SIG-M5 treated with dmso at 0.1 percent for 504 hours (cell line): ENCODE data around the gene HBM.
"Not testable (repeated sequence)": the region's sequence is repeated elsewhere in the genome, so short reads cannot be mapped to it uniquely, and the experiment has no call there.

ENCODE experiments used
- DNase-seq: peaks from one replicate; lab custom pipeline; 2025; ENCODE audit not compliant: unreplicated experiment; lab: John Stamatoyannopoulos, UW

HBM gene

DNA sequence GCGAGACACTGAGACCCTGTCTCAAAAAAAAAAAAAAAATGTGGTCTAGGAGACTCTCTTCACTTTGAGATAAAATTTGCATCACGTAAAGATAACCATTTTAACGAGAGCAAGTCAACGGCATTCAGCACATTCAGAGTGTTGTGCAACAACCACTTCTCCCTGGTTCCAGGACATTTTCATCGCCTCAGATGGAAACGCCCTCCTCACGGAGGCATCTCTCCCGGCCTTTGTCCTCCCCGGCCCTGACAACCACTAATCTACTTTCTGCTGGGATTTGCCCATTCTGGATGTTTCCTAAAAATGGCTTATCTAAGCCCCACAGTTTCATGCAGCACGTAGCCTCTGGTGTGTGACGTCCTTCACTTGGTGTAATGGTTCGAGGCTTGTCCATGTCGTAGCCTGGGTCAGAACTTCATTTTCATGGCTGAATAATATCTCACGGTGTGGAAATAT is 21.0 kb upstream of the HBM start:
- DNase-seq: no peak

DNA sequence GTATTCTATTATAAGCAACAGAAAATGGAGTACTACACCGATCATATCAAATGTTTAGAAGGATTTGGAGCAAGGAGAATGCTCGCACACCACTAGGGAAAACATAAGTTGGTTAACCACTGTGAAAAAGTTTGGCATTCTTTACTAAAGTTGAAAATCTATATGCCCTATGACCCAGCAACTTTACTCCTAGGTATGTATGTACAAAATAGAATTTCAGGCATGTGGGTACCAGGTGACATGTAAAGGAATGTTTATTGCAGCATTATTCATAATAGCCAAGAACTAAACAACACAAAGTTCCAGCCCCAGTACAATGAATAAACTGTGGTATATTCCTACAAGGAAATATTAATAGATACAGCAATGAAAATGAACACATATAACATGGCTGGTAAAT is 19.1 kb upstream of the HBM start:
- DNase-seq: no peak

DNA sequence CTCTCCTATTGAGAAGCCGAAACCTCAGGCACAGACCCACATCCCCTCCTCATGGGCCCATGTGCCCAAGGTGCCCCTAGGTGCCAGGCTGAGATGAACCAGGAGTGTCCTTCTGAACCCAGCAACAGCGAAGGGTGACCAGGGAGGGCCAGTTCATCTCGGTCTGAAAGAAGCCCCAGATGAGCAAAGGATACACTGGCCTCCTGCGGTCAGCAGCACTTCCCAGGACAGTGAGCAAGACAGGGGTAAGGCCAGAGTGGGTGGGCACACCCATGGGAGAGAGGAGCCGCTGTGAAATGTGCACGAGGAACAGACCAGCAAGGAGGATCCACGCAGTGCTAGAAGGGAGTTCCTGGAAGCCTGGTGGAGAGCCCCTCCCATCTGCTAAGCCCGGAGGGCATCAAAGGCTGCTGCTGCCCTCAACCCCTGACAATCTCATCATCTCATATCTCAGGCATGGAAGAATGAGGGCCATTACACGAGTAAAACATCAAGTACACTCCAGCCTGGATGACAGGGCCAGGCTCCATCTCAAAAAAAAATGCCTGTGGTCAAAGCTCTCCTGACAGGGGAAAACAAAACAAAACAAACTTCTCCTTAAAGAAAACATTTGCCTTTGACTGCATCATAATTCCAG is 16.6 kb upstream of the HBM start:
- DNase-seq: no peak

DNA sequence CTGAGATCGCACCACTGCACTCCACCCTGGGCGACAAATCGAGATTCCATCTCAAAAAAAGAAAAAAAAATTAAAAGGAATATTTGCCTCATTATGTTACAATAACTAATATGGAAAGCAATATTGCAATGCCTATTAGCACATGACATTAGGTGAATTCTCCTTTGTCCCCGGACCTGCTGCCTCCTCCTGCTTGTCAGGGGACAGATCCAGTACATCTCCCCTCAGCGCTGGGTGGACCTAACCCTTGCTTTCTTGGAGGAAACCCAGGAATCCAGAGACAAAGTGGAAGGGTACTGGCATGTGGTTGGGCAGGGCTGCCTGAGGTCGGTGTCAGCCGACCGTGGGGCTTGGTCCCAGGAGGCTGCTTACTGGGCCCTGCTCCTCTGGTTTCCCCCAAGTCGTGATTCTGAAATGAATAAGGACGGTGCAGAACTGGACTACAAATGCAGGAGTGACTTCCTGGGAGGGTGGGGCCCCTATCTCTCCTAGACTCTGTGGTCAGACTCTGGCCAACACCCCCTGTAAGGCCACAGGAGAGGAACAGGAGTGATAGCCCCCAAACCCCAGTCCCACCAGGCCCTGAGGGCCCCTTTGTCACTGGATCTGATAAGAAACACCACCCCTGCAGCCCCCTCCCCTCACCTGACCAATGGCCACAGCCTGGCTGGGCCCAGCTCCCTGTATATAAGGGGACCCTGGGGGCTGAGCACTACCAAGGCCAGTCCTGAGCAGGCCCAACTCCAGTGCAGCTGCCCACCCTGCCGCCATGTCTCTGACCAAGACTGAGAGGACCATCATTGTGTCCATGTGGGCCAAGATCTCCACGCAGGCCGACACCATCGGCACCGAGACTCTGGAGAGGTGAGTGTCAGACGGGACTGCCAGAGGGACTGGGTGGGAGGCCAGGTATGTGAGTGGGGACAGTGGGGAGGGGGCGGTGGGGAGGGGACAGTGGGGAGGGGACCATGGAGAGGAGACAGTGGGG is 13.3 kb upstream of the HBM start, which contains the start of gene HBZ:
Gene HBZ (plus strand): TSS at position 504 of the 988 bp plus-strand sequence. CDS start 266 bp downstream, at position 770.
- no peak for DNase-seq

DNA sequence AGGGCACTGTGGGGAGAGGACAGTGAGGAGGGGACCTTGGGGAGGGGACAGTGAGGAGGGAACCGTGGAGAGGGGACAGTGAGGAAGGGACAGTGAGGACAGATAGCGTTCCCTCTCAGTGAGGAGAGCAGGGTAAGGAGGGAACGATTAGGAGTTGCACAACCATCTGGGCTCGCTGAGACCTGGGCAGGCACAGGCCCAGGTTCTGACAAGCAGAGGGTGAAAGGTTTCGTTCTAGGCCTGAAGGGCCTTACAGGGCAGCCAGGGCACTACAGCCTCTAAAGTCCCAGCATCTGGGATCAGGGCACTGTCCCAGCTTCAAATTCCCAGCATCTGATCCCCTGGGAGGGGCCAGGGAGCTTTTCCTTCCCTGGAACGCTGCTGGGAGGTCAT is 12.7 kb upstream of the HBM start:
- not testable (repeated sequence) for DNase-seq

DNA sequence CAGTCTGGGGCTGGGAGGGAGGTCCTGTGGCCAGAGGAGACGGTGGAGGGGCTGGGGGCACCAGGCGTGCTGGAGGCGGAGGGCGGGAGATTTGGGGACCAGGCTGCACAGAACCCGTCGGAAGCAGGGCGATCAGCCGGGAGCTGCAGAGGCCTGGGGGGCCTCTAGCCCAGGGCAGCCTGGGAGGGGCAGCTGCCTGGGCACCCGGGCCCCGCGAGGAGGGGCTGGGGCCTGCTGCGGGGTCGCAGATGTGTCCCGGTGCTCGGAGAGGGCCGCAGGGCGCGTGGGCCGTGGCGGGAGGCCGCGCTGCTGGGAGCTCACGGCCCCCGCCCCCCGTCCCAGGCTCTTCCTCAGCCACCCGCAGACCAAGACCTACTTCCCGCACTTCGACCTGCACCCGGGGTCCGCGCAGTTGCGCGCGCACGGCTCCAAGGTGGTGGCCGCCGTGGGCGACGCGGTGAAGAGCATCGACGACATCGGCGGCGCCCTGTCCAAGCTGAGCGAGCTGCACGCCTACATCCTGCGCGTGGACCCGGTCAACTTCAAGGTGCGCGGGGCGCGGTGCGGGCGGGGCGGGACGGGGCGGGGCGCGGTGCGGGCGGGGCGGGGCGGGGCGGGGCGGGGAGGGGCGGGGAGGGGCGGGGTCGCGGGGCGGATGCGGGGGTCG is 12.1 kb upstream of the HBM start:
- DNase-seq: not testable (repeated sequence)

DNA sequence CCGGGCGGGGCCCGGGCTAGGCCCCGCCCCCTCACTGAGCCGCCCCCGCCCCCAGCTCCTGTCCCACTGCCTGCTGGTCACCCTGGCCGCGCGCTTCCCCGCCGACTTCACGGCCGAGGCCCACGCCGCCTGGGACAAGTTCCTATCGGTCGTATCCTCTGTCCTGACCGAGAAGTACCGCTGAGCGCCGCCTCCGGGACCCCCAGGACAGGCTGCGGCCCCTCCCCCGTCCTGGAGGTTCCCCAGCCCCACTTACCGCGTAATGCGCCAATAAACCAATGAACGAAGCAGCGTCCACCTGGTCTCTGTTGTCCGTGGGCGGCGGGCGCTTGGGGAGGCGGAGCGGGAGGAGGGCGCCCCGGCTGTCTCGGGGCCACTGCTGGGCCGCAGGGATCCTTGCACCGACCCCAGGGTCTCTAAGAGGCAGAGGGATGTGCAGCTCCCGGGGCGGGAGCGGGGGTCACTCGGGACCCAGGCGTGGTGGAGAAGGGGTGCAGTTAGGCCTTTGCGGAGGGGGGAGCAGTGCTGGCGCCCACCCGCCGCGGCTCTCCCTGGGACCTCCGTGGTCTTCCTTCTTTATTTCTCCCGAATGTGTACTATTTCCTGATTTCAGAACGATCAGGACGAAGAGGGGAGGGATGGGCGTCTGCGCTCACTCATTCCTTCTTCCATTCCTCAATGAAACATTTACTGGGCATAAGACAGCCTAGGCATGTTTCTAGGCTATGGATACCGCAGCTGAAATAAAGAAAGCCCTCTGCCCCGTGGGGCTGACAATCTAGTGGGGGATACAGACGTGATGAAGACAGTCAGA is 11.4 kb upstream of the HBM start:
- no peak for DNase-seq

DNA sequence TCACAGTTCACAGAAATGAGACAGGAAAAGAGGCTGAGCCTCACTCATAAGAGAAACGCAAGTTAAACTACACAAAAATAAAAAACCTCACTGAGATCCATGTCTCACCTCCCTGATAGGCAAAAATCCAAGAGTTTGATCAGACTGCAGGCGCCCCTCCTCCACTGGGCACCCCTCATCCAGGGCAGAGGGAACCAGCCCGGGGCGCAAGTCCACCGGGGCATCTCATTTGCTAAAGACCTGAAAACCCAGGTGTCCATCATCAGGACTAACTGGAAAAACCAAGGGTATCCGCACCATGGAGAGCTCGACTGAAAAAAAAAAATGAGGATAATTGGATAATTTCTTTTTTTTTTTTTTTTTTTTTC is 10.8 kb upstream of the HBM start:
- DNase-seq: no peak

DNA sequence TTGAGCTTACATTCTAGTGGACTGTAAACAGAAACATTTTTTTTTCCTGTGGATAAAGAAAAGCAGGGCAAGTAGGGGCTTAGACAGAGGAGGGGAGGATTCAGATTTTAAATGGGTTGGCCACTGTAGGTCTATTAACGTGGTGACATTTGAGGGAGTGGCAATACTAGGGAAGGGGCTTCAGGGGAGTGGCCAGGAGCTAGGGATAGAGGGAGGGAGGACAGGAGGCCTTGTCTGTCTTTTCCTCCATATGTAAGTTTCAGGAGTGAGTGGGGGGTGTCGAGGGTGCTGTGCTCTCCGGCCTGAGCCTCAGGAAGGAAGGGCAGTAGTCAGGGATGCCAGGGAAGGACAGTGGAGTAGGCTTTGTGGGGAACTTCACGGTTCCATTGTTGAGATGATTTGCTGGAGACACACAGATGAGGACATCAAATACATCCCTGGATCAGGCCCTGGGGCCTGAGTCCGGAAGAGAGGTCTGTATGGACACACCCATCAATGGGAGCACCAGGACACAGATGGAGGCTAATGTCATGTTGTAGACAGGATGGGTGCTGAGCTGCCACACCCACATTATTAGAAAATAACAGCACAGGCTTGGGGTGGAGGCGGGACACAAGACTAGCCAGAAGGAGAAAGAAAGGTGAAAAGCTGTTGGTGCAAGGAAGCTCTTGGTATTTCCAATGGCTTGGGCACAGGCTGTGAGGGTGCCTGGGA is 6.5 kb upstream of the HBM start:
- no peak for DNase-seq

DNA sequence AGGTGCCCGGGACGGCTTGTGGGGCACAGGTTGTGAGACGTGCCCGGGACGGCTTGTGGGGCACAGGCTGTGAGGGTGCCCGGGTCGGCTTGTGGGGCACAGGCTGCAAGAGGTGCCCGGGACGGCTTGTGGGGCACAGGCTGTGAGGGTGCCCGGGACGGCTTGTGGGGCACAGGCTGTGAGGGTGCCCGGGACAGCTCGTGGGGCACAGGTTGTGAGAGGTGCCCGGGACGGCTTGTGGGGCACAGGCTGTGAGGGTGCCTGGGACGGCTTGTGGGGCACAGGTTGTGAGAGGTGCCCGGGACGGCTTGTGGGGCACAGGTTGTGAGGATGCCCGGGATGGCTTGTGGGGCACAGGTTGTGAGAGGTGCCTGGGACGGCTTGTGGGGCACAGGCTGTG is 5.5 kb upstream of the HBM start:
- not testable (repeated sequence) for DNase-seq

DNA sequence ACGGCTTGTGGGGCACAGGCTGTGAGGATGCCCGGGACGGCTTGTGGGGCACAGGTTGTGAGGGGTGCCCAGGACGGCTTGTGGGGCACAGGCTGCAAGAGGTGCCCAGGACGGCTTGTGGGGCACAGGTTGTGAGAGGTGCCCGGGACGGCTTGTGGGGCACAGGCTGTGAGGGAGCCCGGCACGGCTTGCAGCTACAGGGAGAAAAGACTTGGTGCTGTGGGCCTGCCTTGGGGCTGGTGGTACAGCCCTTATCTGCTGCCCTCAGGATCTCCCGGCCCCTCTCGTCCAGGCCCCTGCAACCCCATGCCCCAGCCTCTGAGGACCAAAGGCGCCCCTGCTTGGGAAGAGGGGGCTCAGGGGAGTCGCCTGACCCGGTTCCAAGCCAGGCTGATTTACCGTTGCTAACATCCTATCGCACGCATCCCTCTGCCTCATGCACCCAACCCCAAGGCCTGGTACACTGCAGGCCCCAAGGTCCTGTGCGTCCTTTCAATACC is 5.0 kb upstream of the HBM start:
- DNase-seq: no peak

DNA sequence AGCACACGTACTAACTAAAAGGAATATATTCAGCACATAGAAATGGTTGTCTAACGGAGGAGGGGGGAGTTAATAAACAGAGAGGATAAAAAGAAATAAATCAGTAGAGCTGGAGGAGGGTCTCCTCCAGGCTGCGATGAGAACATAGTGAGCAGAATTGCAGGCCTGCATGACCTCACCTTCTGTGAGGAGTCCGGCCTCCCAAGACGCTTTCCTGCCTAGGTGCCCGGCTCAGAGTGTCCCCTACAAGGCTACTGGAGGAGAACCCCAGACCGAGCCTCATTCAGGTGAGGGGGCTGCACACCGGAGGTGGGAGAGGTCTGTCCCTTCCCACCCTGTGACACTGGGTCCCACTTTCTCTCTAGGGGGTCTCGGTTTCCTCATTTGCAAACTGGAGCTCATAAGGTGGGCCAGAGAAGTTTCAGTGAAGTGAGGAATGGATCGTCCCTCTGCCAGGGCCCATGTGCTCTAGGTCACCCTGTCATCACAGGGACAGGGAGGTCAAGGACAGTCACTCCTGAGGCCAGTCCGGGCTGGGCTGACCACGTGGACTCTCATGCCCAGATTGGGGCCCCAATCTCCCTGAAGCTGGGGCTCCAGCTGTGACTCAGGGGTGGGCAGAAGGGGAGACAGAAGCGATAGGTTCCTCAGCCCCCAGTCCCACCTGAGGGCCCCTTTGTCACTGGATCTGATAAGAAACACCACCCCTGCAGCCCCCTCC is 3.3 kb upstream of the HBM start:
- no peak for DNase-seq

DNA sequence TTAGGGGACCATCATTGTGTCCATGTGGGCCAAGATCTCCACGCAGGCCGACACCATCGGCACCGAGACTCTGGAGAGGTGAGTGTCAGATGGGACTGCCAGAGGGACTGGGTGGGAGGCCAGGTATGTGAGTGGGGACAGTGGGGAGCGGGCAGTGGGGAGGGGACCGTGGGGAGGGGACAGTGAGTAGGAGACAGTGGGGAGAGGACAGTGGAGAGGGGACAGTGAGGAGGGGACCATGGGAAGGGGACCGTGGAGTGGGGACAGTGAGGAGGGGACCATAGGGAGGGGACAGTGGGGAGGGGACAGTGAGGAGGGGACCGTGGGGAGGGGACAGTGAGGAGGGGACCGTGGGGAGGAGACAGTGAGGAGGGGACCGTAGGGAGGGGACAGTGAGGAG is 2.6 kb upstream of the HBM start:
- DNase-seq: not testable (repeated sequence)

DNA sequence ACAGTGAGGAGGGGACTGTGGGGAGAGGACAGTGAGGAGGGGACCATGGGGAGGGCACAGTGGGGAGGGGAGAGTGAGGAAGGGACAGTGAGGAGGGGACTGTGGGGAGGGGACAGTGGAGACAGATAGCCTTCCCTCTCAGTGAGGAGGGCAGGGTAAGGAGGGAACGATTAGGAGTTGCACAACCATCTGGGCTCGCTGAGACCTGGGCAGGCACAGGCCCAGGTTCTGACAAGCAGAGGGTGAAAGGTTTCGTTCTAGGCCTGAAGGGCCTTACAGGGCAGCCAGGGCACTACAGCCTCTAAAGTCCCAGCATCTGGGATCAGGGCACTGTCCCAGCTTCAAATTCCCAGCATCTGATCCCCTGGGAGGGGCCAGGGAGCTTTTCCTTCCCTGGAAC is 2.1 kb upstream of the HBM start:
- DNase-seq: not testable (repeated sequence)

DNA sequence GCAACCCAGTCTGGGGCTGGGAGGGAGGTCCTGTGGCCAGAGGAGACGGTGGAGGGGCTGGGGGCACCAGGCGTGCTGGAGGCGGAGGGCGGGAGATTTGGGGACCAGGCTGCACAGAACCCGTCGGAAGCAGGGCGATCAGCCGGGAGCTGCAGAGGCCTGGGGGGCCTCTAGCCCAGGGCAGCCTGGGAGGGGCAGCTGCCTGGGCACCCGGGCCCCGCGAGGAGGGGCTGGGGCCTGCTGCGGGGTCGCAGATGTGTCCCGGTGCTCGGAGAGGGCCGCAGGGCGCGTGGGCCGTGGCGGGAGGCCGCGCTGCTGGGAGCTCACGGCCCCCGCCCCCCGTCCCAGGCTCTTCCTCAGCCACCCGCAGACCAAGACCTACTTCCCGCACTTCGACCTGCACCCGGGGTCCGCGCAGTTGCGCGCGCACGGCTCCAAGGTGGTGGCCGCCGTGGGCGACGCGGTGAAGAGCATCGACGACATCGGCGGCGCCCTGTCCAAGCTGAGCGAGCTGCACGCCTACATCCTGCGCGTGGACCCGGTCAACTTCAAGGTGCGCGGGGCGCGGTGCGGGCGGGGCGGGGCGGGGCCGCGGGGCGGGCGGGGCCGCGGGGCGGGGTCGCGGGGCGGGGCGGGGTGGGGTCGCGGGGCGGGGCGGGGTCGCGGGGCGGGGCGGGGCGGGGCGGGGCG is 1.5 kb upstream of the HBM start:
- DNase-seq: not testable (repeated sequence)

DNA sequence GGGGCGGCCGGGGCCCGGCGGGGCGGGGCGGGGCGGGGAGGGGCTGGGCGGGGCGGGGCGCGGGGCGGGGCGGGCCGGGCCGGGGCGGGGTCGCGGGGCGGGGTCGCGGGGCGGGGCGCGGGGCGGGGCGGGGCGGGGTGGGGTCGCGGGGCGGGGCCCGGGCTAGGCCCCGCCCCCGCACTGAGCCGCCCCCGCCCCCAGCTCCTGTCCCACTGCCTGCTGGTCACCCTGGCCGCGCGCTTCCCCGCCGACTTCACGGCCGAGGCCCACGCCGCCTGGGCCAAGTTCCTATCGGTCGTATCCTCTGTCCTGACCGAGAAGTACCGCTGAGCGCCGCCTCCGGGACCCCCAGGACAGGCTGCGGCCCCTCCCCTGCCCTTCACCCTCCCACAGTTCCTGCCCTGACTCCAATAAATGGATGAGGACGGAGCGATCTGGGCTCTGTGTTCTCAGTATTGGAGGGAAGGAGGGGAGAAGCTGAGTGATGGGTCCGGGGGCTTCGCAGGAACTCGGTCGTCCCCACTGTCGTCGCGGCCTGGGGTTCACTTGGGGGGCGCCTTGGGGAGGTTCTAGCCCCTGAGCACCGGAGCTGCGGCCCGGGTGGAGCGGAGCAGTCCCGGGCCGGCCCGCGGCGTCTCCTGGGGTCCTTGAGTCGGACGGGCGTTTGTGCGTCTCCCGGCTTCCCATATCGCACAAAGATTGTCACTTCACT is 795 bp upstream of the HBM start:
- no peak for DNase-seq

DNA sequence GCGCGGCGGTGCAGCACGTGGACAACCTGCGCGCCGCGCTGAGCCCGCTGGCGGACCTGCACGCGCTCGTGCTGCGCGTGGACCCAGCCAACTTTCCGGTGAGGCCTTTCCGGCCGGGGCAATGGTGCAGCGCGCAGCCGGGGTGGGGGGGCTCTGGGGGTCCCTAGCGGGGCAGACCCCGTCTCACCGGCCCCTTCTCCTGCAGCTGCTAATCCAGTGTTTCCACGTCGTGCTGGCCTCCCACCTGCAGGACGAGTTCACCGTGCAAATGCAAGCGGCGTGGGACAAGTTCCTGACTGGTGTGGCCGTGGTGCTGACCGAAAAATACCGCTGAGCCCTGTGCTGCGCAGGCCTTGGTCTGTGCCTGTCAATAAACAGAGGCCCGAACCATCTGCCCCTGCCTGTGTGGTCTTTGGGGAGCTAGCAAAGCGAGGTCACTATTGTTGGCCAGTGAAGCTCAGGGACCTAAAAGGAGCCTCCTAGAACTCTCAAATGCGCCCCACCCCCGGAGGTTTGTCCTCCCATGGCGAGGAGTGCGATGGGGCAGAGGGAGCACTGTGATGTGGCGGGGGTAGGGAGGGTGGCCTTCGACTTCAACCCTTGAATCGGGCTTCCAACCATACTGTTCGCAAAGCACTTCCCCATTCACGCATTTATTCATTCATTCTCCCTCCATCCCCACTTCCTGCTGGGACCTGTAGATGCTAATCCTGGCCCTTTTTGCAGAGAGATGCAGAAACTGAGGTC is 770 bp downstream of the HBM start:
- DNase-seq: no peak
